GM19395 (cell line): ENCODE measurements around the gene PRODH.
"Not testable (repeated sequence)": the region's sequence is repeated elsewhere in the genome, so short reads cannot be mapped to it uniquely, and the experiment has no call there.

Experiments used
- ATAC-seq: cut with Tn5 transposase; IDR thresholded peaks from one replicate; pipeline ENCODE4 v1.9.1; 2021; ENCODE audit warnings: mild to moderate bottlenecking, moderate library complexity; ENCODE audit not compliant: unreplicated experiment

Gene PRODH

GRCh38 chr22:18911535-18911934 lies 24.6 kb downstream of the PRODH start:
- ATAC-seq, result not testable (repeated sequence)

GRCh38 chr22:18909556-18909955 lies 26.5 kb downstream of the PRODH start:
- no peak for ATAC-seq

GRCh38 chr22:18906896-18907295 lies 29.2 kb downstream of the PRODH start:
- ATAC-seq, result no peak

DNA sequence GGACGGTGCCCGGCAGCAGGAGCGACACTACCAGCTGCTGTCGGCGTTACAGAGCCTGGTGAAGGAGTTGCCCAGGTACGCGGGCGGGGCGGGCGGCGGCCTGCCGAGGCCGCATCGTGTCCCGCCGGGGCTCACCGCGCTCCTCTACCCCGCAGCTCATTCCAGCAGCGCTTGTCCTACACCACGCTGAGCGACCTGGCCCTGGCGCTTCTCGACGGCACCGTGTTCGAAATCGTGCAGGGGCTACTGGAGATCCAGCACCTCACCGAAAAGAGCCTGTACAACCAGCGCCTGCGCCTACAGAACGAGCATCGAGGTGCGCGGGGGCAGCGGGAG lies 29.7 kb downstream of the PRODH start:
- ATAC-seq, result peak; percentile 30

DNA sequence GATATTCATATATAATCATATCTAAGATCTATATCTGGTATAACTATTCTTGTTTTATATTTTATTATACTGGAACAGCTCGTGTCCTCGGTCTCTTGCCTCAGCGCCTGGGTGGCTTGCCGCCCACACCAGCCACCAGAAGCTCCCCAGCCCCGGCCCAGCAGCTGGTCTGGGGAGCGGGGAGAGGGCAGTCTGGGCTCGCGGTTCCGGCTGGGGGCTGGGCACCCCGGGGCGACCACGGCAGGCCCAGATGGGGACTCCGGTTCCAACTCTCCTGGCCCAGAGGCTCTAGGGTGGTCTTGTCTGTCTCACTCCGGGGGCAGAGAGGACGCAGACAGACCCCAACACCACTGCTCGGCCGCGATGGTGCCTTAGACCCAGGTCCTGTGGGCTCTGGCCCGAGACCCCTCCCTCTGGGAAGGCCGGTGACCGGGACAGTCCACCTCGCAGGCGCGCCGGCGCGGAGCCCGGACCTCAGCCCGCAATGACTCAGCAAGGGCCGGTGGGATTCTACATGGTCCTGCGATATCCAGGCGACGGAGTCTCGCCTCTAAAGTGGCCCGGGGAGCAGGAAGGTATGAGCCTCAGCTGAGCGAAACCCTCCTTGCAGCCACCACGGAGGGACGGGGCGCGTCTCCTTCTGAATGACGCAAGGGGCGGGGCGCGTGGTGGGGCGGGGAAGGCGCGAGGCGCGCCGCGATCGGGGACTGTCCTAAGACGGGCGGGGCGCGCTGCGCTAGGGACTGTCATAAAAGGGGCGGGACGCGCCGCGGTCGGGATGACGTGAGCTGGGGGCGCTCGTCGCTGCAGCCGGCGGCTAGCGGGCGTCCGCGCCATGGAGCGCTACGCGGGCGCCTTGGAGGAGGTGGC lies 30.3 kb downstream of the PRODH start, which contains the start of gene DGCR6:
Gene DGCR6, plus strand, starts transcription at position 781 of the 870 bp plus-strand sequence. Its CDS starts 55 bp downstream, at position 836.
- peak; percentile 80 for ATAC-seq

GRCh38 chr22:18896037-18896657 lies 39.9 kb downstream of the PRODH start:
- not testable (repeated sequence) for ATAC-seq

- ATAC-seq, result not testable (repeated sequence)
Observed at GRCh38 chr22:18893775-18894174, 42.3 kb downstream of the PRODH start.

GRCh38 chr22:18890510-18891192 lies 45.4 kb downstream of the PRODH start:
- not testable (repeated sequence) for ATAC-seq

- ATAC-seq, result no peak
Observed at GRCh38 chr22:18888115-18888514, 48.0 kb downstream of the PRODH start.

- not testable (repeated sequence) for ATAC-seq
Observed at GRCh38 chr22:18884465-18884864, 51.6 kb downstream of the PRODH start.

- ATAC-seq, result not testable (repeated sequence)
Observed at GRCh38 chr22:18881260-18881659, 54.8 kb downstream of the PRODH start.
